ENCODE results near the gene MYL12A.

MYL12A gene

DNA sequence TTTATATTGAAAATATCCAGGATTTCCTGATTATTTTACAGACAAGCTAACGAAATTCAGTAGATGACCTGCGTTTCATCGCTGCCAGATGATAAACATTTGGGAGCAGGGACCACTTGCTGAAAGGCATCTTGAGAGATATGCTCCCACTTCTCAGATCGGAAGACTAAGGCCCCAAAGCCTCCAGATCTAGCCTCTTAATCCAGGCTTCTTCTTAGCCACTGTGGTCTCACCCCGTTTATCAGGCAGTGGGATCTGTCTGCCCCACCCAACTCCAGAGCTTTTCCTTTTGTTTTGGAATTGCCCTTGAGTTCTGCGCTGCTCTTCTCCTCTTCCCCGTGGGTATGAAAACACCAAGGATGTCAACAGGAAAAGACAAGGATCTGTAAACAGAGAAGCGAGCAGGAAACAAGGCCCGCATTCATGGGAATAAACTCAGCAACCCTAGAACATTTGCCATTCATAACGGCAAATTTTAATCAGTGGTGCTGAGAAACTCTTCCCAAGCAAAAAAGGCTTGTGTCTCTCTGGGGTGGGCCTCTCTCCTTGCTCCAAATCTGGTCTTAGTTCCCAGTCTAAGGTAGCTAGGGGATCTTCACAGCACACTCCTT lies 35.8 kb downstream of the MYL12A start:
- DNase-seq (ENCODE audit: low read depth) = no peak

DNA sequence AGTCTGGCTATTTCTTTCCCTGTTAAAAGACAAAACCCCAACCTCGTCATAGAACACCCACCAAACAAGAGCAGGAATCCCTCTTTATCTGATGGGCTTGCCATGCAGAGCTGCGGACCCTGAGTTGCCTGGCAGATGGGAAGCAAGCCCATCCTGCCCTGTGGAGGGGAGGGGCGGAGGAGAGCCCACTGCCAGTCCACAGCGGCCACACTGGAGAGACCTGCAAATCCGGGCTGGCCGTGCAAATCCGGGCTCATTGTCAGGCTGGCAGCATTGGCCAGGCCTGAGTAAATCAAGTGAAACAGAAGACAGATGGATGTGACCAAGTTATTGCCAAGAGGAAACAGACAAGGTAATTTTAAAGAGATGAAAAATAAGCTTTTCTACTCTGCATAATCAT lies 36.3 kb downstream of the MYL12A start:
- no peak for DNase-seq (ENCODE audit: low read depth)

DNA sequence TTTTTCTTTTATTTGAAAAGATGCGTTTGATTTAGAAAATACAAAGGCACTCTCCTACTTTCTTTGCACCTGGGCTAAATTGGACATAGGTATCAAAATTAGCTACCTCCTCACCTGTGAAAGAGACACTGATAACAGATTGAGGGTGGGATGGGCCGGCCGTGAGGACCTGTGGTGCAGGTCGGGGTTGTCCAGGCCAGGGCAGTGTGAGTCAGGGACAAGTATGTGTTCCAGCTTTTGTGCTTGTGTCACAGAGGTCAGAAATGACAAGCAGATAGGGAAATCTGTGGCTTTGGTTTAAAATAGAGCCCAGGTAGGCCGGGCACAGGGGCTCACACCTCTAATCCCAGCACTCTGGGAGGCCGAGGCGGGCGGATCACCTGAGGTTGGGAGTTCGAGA lies 36.9 kb downstream of the MYL12A start:
- no peak for DNase-seq (ENCODE audit: low read depth)

DNA sequence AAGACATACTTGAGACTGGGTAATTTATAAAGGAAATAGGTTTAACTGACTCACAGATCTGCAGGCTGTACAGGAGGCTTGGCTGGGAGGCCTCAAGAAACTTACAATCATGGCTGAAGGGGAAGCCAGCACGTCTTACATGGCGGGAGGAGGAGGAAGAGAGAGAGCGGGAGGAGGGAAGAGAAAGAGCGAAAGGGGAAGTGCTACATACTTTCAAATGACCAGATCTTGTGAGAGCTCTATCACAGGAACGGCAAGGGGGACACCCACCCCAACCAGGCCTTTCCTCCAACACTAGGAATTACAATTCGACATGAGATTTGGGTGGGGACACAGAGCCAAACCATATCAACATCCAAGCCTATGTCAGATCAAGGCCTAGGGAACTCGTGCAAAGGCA lies 38.6 kb downstream of the MYL12A start:
- DNase-seq (ENCODE audit: low read depth) = no peak

DNA sequence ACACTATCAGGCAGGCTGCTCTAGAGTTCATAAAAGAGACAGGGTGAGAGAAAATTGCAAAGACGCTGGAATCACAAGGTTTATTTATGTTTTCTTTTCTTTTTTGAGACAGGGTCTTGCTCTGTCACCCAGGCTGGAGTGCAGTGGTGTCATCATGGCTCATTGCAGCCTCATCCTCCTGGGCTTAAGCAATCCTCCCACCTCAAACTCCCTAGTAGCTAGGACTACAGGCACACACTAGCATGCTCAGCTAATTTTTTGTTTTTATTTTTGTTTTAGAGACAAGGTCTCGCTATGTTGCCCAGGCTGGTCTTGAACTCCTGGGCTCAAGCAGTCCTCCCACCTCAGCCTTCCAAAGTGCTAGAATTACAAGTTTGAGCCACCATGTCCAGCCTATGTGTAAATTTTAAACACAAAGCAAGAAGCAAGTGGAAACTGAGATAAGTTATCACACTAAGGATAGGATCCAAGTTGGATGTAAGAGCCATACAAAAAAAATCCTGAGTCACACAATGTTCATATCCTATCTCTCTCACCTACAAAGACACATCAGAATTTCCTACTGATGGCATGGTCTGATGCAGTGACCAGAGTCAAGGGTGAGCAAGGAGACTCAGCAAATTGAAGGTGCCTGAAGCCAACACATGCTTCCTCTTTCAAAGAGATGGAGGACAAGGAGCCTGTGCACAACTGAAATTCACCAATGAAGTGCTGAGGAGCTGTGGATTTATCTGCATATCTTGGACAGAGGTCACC lies 45.8 kb downstream of the MYL12A start:
- no peak for DNase-seq (ENCODE audit: low read depth)

DNA sequence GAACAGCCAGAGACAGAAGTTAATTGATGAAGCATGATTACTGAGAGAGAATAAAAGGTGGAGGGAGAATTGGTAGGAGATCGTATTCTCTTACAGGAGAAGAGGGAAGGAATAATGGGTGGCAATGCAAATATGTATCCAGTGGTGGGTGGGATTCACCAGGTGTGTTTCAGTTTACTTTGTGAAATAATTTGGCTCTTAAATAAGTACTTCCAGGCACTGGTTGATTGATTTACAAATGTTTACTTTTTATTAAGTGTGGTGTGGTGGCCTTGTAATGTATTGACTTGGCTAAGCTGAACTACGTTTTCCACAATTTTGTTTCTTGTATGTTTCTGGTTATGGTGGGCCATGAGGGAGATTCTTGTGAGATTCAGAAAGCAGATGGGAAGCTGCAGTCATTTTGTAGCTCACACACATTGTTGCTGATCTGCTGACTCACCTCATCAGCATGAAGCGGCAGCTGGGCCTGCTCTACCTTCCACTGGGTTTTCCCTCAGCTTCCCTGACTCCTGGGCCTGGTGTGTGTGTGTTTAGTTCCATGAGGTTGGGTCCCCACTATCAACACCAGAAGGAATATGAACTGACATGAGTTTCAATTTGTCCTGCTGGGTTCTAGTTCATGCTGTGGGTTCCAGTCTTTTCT lies 47.0 kb downstream of the MYL12A start:
- no peak for DNase-seq (ENCODE audit: low read depth)

DNA sequence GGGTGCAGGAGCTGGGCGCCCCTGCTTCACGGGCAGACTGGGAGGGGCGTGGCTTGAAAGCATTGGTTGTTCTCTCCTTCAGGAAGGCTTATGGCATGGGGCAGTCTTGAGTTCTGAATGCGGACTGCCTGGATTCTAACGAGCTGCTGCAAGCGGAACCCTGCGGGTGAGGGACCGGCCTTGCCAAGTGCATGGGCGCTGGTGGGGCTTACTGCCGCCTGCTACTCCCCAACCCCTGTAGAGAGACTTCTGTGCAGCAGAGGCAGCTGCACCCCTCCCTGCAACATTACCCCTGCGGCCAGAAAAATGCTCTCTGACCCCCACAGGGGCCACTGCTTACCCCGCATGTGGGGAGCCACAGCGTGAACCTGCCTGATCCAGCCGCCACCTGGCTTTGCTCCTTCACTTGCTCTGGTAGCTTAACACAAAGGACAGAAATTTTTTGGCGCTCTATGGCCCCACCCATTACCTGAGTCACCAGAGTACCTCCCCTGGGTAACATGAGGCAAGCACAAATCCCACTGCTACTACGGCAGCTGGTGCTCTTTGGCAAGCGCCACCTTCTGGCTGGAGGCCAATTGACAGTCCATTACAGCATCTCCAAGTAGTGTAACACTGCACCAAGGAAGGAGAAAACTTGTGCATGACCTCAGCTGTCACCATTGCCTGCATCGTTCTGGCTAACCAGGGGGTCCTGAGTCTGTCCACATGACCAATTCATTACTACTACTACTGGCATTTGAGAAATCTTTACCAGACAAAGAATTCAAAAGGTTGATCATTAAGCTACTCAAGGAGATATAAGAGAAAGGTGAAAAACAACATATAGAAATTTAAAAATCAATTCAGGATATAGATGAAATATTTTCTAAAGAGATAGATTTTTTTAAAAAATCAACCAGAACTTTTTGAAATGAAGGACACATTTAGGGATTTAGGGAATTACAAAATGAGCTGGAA lies 49.7 kb downstream of the MYL12A start:
- DNase-seq (ENCODE audit: low read depth) = peak; percentile 88

DNA sequence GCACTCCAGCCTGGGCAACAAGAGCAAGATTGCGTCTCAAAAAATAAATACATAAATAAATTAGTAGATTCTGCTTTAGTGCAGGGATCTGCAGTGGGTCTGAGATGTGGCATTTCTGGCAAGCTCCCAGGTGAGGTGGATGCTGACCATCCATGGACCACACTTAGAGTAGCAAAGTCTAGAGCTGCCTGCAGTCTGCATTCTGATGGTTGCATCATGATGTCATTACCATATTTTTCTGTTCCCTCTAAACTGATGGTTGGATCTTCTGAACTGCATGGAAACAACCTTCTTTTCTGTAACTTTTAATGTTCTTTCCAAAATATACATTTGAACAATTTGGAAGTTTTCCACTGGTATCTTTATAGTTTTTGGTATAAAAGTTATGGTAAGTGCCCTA lies 57.2 kb downstream of the MYL12A start:
- no peak for DNase-seq (ENCODE audit: low read depth)

DNA sequence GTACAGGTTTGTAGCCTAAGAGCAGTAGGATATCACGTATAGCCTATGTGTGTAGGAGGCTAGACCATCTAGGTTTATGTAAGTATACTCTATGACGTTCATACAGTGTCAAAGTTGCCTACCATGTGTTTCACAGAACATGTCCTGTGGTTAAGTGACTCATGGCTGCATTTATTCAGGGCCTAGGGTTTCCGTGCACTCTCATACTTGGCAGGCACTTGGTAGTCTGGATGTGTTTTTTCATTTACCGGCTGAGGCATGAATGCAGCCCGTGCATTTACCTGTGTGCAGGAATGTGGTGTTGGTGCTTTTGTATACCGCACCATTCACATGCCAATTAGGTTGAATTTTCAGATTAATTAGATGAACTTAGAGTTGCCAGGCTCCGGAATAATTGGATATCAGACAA lies 57.8 kb downstream of the MYL12A start:
- peak; percentile 6 for DNase-seq (ENCODE audit: low read depth)

Measured in stimulated activated CD8-positive, alpha-beta memory T cell treated with anti-CD3 and anti-CD28 coated beads, Interleukin-12 subunit alpha, Interleukin-12 subunit beta, amount 100 ng/mL, for 1 hour (primary cell).